MM.1S (cell line): ENCODE measurements around the gene KAT2A.
"Not testable (repeated sequence)": the region's sequence is repeated elsewhere in the genome, so short reads cannot be mapped to it uniquely, and the experiment has no call there.

Experiments used
- DNase-seq: peaks from one replicate; pipeline ENCODE4 v3.0.0-alpha.2; 2015
- H2AFZ ChIP-seq: fragments of 300-600 bp; sonication (generic); 2 replicates; pipeline ENCODE4 v1.6.0; 2016; ENCODE audit warnings: antibody characterized with exemption, low read length
- H3F3A ChIP-seq: fragments of 300-600 bp; sonication (generic); 2 replicates; pipeline ENCODE4 v1.6.1; 2016; ENCODE audit warnings: mild to moderate bottlenecking, antibody characterized with exemption, low read length, moderate library complexity, mixed read lengths; ENCODE audit not compliant: insufficient read depth
- H3K27ac ChIP-seq: fragments of 300-600 bp; sonication (generic); 2 replicates; pipeline ENCODE4 v1.5.1; 2016; ENCODE audit warnings: mild to moderate bottlenecking, low read length
- H3K27me3 ChIP-seq: fragments of 300-600 bp; sonication (generic); replicated peaks from 2 replicates; pipeline ENCODE4 v1.6.0; 2016; ENCODE audit warnings: low read length; ENCODE audit not compliant: insufficient read depth
- H3K36me3 ChIP-seq: fragments of 300-600 bp; sonication (generic); replicated peaks from 2 replicates; pipeline ENCODE4 v1.6.1; 2016; ENCODE audit warnings: mild to moderate bottlenecking, low read length, mixed read lengths; ENCODE audit not compliant: insufficient read depth
- H3K4me1 ChIP-seq: fragments of 300-600 bp; sonication (generic); 2 replicates; pipeline ENCODE4 v1.6.1; 2016; ENCODE audit warnings: low read length, mixed read lengths
- H3K4me2 ChIP-seq: fragments of 300-600 bp; sonication (generic); 2 replicates; pipeline ENCODE4 v1.6.0; 2016; ENCODE audit warnings: low read depth, low read length
- H3K4me3 ChIP-seq: fragments of 300-600 bp; sonication (generic); 2 replicates; pipeline ENCODE4 v1.5.1; 2016; ENCODE audit warnings: low read length, mixed read lengths
- H3K79me2 ChIP-seq: fragments of 300-600 bp; sonication (generic); 2 replicates; pipeline ENCODE4 v1.6.1; 2016; ENCODE audit warnings: mixed run types, low read length, mixed read lengths
- H3K9ac ChIP-seq: fragments of 300-600 bp; sonication (generic); 2 replicates; pipeline ENCODE4 v1.6.1; 2016; ENCODE audit warnings: low read length, mixed read lengths
- H3K9me2 ChIP-seq: fragments of 300-600 bp; sonication (generic); replicated peaks from 2 replicates; pipeline ENCODE4 v1.6.1; 2016; ENCODE audit warnings: mild to moderate bottlenecking, low read length, mixed read lengths; ENCODE audit not compliant: insufficient read depth
- H3K9me3 ChIP-seq: fragments of 300-600 bp; sonication (generic); replicated peaks from 2 replicates; pipeline ENCODE4 v1.6.1; 2016; ENCODE audit warnings: mild to moderate bottlenecking, low read length, mixed read lengths; ENCODE audit not compliant: insufficient read depth
- H4K20me1 ChIP-seq: fragments of 300-600 bp; sonication (generic); 2 replicates; pipeline ENCODE4 v1.6.1; 2016; ENCODE audit warnings: mild to moderate bottlenecking, low read length, moderate library complexity, mixed read lengths; ENCODE audit not compliant: insufficient read depth
- EZH2 ChIP-seq: fragments of 300-600 bp; sonication (generic); optimal IDR thresholded peaks from 2 replicates; pipeline ENCODE3; 2017; ENCODE audit warnings: low read depth, mild to moderate bottlenecking, antibody characterized with exemption, low read length, mixed read lengths
- EZH2phosphoT487 ChIP-seq: fragments of 300-600 bp; sonication (generic); IDR thresholded peaks from 2 replicates; pipeline ENCODE4 v1.6.1; 2018; ENCODE audit warnings: antibody characterized with exemption, low read length
- TF ChIP-seq, protein P1 (sequence below): fragments of 300-600 bp; sonication (generic); IDR thresholded peaks from 2 replicates; pipeline ENCODE4 v1.5.1; 2016; ENCODE audit warnings: antibody characterized with exemption, low read length, mixed read lengths

Gene KAT2A

GRCh38 chr17:42155614-42156045 is 34.5 kb upstream of the KAT2A start:
- DNase-seq: no peak
- no peaks in the 10 kb centered on the region for H3K36me3 ChIP-seq
- H3K9me3 ChIP-seq: no peaks in the 10 kb centered on the region
- peaks cover 41% of the 10 kb centered on the region for H3K79me2 ChIP-seq
- peak overlapping the region; percentile 45 for H3K4me3 ChIP-seq
- no peak for TF ChIP-seq EZH2phosphoT487
- no peak for TF ChIP-seq EZH2
- H3K9ac ChIP-seq: peak overlapping the region; percentile 37; the same call in 1 of the 2 replicates
- no peaks in the 10 kb centered on the region for H4K20me1 ChIP-seq
- no peaks in the 10 kb centered on the region for H3K9me2 ChIP-seq
- H3F3A ChIP-seq: 0 out of 2 replicates have a peak, but pooled peaks cover 3% of the 10 kb centered on the region
- no peaks in the 10 kb centered on the region for H3K27me3 ChIP-seq
- H2AFZ ChIP-seq: peak overlapping the region; percentile 63; the same call in 1 of the 2 replicates
- H3K4me2 ChIP-seq: peak overlapping the region; percentile 53
- H3K27ac ChIP-seq: no peak overlapping the region
- peaks cover 7% of the 10 kb centered on the region; the same call in 1 of the 2 replicates for H3K4me1 ChIP-seq

DNA sequence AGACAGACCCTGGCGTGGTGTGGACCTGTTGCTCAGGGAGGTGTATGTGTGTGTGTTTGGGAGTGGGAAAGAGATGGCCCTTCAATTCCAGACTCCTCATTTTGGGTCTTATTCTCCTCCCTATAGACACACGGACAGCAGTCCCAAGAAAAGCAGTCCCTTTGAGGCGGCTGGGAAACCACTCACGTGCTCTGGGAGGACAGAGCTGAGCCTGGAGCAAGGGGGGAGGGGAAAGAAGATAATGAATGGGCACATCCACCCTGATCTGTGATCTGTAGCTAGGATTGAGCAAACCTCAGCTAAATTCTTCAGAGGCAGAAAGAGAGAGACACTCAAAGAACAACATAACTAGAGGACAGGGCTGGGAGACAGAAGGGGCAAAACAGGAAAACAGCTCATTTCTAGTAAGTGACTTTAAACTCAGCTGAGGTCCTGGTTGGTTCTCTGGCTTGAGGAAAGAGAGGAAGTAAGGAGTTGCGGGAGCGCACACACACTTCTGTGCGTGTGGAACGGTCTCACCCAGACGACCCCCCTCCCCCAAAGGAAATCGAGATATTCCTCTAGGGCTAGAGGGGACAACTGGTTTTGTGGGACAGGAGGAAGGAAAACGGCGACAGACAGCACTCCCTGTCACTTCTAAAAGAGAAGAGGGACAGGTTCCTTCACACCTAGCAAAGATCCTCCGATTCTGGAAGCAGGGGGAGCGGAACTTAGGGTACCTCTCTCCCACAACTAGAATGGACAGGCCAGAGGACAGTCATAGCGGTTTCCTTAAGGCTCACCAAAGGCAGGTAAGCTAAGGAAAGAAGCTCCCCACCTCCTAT is 33.0 kb upstream of the KAT2A start:
- DNase-seq: no peak
- Histone ChIP-seq H3K4me2 (peak overlapping the region; percentile 92), H3K9me3 (no peaks in the 10 kb centered on the region), H3F3A (0 out of 2 replicates have a peak, but pooled peaks cover 3% of the 10 kb centered on the region), H3K36me3 (no peaks in the 10 kb centered on the region), H3K79me2 (peaks cover 54% of the 10 kb centered on the region), H4K20me1 (no peaks in the 10 kb centered on the region), H3K4me1 (peaks cover 7% of the 10 kb centered on the region; the same call in 1 of the 2 replicates), H3K9ac (peak overlapping the region; percentile 93), H2AFZ (peak overlapping the region; percentile 53; the same call in 1 of the 2 replicates), H3K27me3 (no peaks in the 10 kb centered on the region), H3K27ac (peak overlapping the region; percentile 3; the same call in 1 of the 2 replicates), H3K4me3 (peak overlapping the region; percentile 89), H3K9me2 (no peaks in the 10 kb centered on the region)
- TF ChIP-seq EZH2 (no peak), EZH2phosphoT487 (no peak)
- TF ChIP-seq, protein P1, sequence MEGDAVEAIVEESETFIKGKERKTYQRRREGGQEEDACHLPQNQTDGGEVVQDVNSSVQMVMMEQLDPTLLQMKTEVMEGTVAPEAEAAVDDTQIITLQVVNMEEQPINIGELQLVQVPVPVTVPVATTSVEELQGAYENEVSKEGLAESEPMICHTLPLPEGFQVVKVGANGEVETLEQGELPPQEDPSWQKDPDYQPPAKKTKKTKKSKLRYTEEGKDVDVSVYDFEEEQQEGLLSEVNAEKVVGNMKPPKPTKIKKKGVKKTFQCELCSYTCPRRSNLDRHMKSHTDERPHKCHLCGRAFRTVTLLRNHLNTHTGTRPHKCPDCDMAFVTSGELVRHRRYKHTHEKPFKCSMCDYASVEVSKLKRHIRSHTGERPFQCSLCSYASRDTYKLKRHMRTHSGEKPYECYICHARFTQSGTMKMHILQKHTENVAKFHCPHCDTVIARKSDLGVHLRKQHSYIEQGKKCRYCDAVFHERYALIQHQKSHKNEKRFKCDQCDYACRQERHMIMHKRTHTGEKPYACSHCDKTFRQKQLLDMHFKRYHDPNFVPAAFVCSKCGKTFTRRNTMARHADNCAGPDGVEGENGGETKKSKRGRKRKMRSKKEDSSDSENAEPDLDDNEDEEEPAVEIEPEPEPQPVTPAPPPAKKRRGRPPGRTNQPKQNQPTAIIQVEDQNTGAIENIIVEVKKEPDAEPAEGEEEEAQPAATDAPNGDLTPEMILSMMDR: no peak

DNA sequence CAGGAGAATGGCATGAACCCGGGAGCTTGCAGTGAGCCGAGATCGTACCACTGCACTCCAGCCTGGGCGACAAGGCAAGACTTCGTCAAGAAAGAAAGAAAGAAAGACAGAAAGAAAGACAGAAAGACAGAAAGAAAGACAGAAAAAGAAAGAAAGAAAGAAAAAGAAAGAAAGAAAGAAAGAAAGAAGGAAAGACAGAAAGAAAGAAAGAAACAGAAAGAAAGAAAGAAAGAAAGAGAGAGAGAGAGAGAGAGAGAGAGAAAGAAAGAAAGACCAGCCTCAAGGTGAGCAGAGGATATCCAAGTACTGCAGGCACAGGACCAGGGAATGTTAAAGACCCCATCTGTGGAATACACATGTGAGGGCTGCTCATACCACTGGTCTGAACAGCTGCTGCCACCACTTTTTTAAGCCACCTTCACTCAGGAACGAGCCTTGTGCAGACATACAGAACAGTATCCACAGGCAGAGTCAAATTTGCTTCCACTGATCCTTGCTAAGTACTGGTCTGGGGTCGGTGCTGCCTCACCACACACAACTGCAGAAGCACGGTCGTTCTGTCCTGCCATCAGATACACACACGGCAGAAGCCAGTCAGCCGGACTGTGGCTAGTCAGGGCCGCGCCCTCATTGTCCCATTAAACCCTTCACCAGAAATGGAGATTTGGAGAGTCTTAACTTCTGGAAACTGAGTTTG is 25.9 kb upstream of the KAT2A start:
- Histone ChIP-seq H3K4me3 (no peak overlapping the region), H3K27ac (no peak overlapping the region), H3K79me2 (peaks cover 86% of the 10 kb centered on the region), H3K4me2 (no peak overlapping the region), H4K20me1 (no peaks in the 10 kb centered on the region), H3K36me3 (0 out of 2 replicates have a peak, but pooled peaks cover 3% of the 10 kb centered on the region), H3K9me3 (no peaks in the 10 kb centered on the region), H3K4me1 (no peaks in the 10 kb centered on the region), H3F3A (no peaks in the 10 kb centered on the region), H3K27me3 (no peaks in the 10 kb centered on the region), H3K9me2 (no peaks in the 10 kb centered on the region), H3K9ac (no peak overlapping the region), H2AFZ (no peak overlapping the region)
- DNase-seq: no peak
- TF ChIP-seq EZH2: no peak
- no peak for TF ChIP-seq EZH2phosphoT487
- TF ChIP-seq, protein P1: no peak

GRCh38 chr17:42143138-42143537 is 22.0 kb upstream of the KAT2A start:
- not testable (repeated sequence) for H3K27me3 ChIP-seq, H3K9me3 ChIP-seq, H3F3A ChIP-seq, DNase-seq, H4K20me1 ChIP-seq, H3K27ac ChIP-seq, H3K36me3 ChIP-seq, H3K9me2 ChIP-seq, H3K4me2 ChIP-seq, H3K4me1 ChIP-seq, H3K4me3 ChIP-seq, H2AFZ ChIP-seq, H3K9ac ChIP-seq
- peaks cover 86% of the 10 kb centered on the region for H3K79me2 ChIP-seq
